ENCODE measurements around the gene DPM2.

Gene DPM2

GRCh38 chr9:127916720-127917581, 20.7 kb downstream of the DPM2 start, which contains the start of gene ST6GALNAC4:
TSS of gene ST6GALNAC4 (minus strand) at chr9:127917041. CDS start at chr9:127916419, 622 bp downstream.
- DNase-seq = peak; percentile 95

DNA sequence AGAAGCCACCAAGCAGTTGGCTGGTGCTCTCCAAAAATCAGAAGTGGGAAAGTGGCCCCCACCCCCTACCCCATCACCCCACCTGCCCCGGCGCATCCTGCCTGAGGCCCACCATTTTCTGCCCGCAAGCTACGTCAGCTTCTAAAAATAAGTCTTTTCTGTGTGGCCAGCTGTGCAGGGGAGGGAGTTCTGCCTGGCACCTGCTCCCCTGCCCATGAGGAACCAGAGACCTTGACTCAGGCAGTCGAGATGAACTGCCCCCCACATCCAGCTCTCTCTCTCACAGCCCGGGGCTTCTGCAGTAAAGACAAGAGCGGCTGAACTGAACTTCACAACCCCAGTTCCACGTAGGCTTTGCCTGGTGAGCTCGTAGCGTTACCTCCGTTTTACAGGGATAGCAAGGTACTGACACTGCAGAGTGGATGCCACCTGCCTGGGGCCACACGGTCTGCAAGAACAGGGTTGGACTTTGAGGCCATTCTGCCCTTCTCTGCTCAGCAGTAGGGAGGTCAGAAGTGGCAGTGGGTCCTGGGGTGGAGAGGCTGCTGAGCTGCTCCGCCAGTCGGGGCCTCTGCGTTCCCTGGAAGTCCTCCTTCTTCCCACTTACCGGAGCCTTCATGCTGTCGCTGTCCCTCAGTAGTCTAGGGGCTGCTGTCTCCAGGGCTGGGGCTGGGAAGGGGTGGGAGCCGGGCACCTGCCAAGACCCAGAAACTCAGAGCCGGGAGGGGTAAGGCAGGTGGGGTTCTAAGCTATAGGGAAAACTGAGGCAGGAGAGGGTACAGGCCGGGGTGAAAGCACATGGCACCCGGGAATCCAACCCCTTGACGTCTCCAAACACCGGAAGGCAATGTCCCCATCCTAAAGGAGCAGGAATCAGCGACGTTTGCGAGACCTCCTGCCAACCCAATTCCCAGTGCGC, 21.6 kb downstream of the DPM2 start:
- DNase-seq = no peak

GRCh38 chr9:127915325-127915752, 22.3 kb downstream of the DPM2 start:
- no peak for DNase-seq

DNA sequence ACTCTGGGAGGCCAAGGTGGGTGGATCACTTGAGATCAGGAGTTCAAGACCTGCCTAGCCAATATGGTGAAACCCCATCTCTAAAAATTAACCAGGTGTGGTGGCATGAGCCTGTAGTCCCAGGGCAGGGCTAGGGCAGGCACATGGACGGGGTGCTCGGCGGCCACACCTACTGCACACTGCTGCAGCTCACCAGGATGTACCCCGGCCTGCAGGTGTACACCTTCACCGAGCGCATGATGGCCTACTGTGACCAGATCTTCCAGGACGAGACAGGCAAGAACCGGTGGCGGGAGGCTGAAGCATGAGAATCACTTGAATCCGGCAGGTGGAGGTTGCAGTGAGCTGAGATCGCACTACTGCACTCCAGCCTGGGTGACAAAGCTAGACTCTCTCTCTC, 24.0 kb downstream of the DPM2 start:
- DNase-seq = no peak

- no peak for DNase-seq
Measured at GRCh38 chr9:127912882-127913281, 24.8 kb downstream of the DPM2 start.

- DNase-seq = no peak
Measured at GRCh38 chr9:127912296-127912695, 25.4 kb downstream of the DPM2 start.

- no peak for DNase-seq
Measured at GRCh38 chr9:127910613-127911205, 26.9 kb downstream of the DPM2 start.

DNA sequence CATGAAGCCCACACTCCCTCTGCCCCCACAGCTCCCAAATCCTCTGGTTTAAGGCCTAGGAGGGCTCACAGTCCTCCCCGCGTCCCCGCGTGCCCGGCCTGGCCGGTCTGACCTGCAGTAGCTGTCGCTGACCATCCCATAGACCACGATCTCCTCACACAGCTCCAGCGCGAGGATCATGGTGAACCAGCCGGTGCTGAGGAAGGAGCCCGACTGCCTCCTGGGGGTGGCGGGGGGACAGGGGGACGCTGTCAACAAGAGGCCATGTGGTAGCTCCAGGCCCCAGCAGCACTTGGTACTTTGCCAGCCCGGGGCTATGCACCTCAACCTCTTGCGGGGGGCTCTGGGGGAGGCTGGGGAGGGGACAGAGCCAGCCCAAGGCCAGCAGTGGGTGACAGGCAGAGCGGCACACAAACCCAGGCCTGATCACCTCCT, 27.8 kb downstream of the DPM2 start:
- no peak for DNase-seq

DNA sequence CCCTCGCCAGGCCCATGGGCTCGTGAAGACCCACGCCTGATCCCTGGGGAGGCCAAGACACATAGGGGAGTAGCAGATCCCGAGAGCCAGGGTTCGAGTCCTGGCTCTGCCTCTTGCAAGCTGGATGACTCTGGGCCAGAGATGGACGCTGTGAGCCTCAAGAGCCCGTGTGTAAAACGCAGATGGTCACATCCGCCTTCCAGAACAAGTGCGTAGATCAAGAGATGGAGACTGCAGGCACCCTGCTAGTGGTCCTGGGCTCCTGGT, 29.1 kb downstream of the DPM2 start:
- no peak for DNase-seq

GRCh38 chr9:127907867-127908659, 29.6 kb downstream of the DPM2 start:
- DNase-seq = no peak

DNA sequence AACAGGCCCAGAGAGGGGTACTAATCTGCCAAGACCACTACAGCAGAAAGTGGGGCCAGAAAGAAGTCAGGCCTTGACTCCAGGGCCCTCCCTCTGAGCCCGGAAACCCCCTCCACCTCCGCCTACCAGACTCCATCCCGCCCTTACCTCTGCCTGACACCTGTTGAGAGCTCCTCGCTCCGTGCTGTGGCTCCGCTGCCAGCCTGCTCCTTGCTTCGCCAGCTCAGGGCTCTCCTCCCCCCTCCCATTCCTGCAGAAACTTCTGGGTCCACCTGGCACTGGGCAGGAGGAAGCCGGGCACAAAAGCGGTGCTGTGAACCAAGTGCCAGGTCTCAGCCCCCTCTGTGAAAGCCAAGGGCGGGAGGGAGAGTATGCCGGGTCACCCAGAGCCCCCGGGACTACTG, 31.9 kb downstream of the DPM2 start:
- peak; percentile 64 for DNase-seq

GRCh38 chr9:127905004-127905728, 32.5 kb downstream of the DPM2 start:
- peak; percentile 50 for DNase-seq

DNA sequence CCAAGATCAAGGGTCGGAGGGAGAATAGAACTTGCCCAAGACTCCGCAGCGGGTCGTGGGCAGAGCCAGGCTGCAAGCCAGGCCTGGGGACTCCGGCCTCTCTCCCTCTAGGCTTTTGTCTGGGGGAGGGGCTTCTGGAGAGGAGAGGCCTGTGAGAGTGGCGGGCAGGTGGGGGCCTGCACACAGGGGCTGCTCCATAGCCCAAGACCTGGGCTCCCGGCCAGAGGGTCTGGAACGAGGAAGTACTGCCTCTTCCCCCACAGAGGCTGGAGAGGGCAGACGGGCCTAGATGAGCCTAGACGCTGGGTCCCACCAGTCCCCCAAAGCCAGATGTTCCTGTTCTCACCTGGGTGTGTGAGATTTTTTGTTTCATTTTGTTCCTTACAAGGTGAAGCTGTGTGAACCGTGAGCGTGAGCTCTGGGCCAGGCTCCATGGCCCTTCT, 33.1 kb downstream of the DPM2 start:
- DNase-seq = no peak

DNA sequence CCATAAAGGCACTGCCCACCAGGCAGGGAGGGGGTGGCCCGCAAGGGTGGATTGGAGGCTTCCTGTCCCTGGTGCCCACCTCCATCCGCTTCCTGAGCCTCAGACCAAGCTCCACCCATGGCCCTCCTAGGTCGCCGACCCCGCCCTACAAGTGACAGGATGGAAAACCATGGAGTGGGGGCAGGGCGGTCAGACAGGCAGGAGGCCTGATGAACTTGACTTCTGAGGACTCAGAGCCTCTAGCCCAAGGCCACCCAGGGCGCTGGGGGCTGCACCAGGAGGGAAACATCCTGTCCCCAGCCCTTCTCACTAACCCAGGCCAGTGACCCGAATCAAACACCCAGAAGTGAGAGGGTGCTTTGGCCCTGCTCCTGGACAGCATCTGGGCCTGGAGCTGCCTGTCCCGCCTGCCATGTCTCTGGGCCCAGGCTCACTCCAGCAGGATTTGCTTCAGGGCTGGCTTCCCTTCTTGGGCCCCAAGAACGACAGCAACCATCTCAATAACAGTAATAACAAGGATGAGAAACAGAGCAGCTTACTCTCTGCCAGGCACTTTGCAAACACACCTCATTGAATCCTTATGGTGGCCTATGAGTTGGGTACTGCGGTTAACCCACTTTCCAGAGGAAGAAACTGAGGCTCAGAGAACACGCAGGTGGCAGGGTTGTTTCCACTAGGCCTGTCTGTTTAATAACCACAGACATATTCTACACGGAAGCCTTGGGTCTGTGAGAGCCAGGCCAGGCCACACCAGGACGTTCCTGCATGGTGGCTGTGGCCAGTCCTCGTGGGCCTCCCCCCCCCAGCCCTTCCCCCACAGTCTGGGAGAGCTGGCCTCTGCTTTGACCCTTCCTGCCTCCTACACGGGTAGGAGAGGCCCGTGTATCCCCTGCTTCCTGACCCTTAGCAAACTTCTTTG, 33.8 kb downstream of the DPM2 start:
- peak; percentile 61 for DNase-seq

GRCh38 chr9:127899128-127899943, 38.3 kb downstream of the DPM2 start, which contains the start of gene ST6GALNAC6:
TSS of gene ST6GALNAC6 (minus strand) at chr9:127899603. CDS start at chr9:127897981, 1,622 bp downstream.
- DNase-seq = peak; percentile 81

DNA sequence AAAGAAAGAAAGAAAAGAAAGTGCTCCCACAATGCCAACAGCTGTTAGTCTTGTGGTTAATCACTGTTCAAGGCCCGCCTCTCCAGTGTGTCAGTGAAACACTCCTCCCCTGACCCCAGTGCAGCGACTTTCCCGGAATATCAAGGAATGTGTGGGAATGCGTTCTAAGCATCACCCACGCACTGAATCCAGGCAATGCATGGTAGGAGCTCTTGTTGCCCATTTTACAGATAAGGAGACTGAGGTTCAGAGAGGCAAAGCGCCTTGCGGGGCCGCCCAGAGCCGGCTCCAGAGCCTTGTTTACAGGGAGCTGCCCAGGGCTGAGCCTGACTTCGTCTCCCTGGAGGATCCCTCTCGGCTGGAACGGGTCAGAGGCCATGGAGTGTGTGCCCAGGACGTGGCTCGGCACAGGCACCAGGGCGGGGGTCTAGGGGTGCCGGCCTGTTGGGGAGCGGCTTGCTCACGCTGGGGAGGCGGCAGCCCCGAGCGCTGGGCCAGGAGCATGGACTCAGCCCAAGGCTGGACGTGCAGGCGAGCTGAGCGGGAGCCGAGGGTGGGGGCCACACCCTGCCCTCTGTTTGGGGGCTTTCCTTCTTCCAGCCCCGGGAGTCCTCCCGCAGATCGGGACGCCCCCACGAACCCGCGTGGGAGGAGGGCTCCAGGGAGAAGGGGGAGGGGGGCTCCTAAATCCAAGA, 39.1 kb downstream of the DPM2 start:
- no peak for DNase-seq

DNA sequence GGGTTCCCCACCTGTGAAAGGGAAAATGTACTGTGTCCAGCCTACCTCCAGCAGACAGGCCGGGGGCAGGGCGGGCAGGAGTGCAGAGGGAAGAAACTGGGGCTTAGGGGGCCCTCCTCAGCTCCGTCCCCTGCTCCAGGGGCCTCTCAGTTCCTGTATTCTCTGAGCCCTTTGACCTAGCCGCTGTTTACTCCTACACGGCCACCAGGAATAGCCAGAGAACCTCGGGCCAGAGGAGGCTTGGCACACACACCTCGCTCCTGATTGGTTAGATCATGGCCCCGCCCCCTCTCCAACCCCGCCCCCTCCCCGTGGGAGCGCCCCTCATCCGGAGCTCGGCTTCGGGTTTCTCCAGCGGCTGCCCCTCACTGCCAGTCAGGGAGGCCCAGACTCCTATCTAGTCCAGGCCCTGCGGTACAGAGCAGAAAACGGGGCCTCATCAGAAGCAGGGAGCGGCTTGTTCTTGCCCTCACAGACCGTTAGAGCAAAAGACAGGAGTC, 40.4 kb downstream of the DPM2 start:
- no peak for DNase-seq

DNA sequence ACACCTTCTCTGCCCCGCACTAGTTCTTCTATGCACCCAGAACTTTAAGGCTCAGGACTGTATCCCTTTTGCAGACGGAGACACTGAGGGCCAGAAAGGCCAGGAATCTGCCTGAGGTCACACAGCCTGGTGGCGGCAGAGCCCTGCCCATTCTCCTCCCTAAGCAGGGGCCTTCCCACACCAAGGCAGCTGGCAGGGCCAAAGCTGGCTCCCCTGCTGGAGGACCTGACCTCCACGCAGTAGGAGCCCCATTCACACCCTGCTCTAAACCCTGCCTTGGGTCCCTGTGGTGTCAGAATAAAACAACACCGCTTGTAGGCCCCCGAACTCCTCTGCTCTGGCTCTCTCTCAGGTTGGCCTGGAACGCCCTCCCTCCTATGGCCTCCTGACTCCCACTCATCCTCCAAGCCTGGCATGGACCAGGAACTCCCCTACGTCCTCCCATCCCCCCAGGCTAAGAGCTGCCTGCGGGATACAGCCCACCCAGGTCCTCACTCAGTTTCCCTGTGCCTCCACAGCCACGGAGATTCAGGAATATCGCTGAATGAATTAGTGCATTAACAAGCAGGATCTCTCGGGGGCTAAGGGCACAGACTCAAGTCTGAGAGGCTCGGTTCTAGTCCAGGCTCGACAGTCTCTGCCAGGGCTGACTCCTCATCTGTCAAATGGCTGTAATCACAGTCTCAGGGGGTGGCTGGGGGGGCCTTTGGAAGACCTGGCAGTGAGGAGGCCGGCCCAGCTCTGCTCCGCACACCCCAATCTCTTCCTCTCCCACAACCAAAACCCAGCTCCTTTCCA, 41.1 kb downstream of the DPM2 start:
- no peak for DNase-seq

All from activated CD4-positive, CD25-positive, alpha-beta regulatory T cell treated with anti-CD3 and anti-CD28 coated beads, Interleukin-2, amount 50 U/mL, for 72 hours (primary cell).